Measurements from ENCODE around the gene GNAT1.

GRCh38 chr3:50213373-50213772, 22.0 kb downstream of the GNAT1 start:
- no peak for TF ChIP-seq CTCF (IDR thresholded peaks at IDR 0.05; ENCODE audit: poor library complexity, severe bottlenecking)
- TF ChIP-seq EP300 (conservative IDR thresholded peaks at IDR 0.05; ENCODE audit: poor library complexity, severe bottlenecking) = no peak
- no peak for TF ChIP-seq POLR2AphosphoS5 (IDR thresholded peaks at IDR 0.05)
